CD14-positive monocyte (primary cell): ENCODE measurements around the gene TPM1. TPM values are rescaled to one million over a fixed set of nuclear protein-coding genes. Genes with fewer than 3 reads are reported as not detected.

Experiments
- DNase-seq, 3 donors: peaks; one replicate each; pipeline ENCODE4 v3.0.0-alpha.2; 2011 to 2022
- H2AFZ ChIP-seq: 2 replicates; pipeline ENCODE4 v1.6.0; 2012; ENCODE audit warnings: mild to moderate bottlenecking, low read depth, low read length, inconsistent platforms; ENCODE audit not compliant: insufficient read depth, poor library complexity, severe bottlenecking
- H3K27ac ChIP-seq, 2 donors: 1 replicate in 1 of 2; 2 replicates in 1 of 2; pipeline ENCODE4 v1.5.1; 2012 to 2013; ENCODE audit warnings: low read length in 2 of 2, control low read depth in 1 of 2, inconsistent platforms in 1 of 2, low read depth in 1 of 2, mild to moderate bottlenecking in 1 of 2
- H3K27me3 ChIP-seq, 2 donors: one replicate each; pipeline versions ENCODE4 v1.6.0 to v1.6.1; 2011 to 2013; ENCODE audit warnings: low read length in 2 of 2; ENCODE audit not compliant: control insufficient read depth in 2 of 2, insufficient read depth in 2 of 2
- H3K36me3 ChIP-seq, 2 donors: replicated peaks in 1 of 2; 1 replicate in 1 of 2; 2 replicates in 1 of 2; pipeline versions ENCODE4 v1.5.1 to v1.6.1; 2012 to 2013; ENCODE audit warnings: low read length in 2 of 2, control low read depth in 1 of 2, inconsistent platforms in 1 of 2, mild to moderate bottlenecking in 1 of 2; ENCODE audit not compliant: insufficient read depth in 2 of 2, control insufficient read depth in 1 of 2
- H3K4me1 ChIP-seq, 2 donors: 1 replicate in 1 of 2; 2 replicates in 1 of 2; pipeline versions ENCODE4 v1.5.1 to v1.6.1; 2012 to 2013; ENCODE audit warnings: low read length in 2 of 2, control low read depth in 1 of 2, inconsistent platforms in 1 of 2, mild to moderate bottlenecking in 1 of 2, moderate library complexity in 1 of 2; ENCODE audit not compliant: insufficient read depth in 2 of 2, control insufficient read depth in 1 of 2
- H3K4me2 ChIP-seq: replicated peaks from 2 replicates; pipeline ENCODE3; 2012; ENCODE audit warnings: low read length, moderate library complexity, mild to moderate bottlenecking; ENCODE audit not compliant: poor library complexity, severe bottlenecking; ENCODE audit errors: extremely low read depth
- H3K4me3 ChIP-seq, 3 experiments: fragments of 200-600 bp in 1 of 3; sonication (generic) in 1 of 3; replicated peaks in 1 of 3; 1 replicate in 2 of 3; 2 replicates in 1 of 3; pipeline ENCODE4 v1.5.1; 2011 to 2013; ENCODE audit warnings: low read length in 3 of 3, mild to moderate bottlenecking in 3 of 3, control low read depth in 2 of 3, low read depth in 2 of 3, inconsistent platforms in 1 of 3, moderate library complexity in 1 of 3
- H3K79me2 ChIP-seq: 2 replicates; pipeline ENCODE4 v1.6.0; 2012; ENCODE audit warnings: mild to moderate bottlenecking, control low read depth, inconsistent platforms, low read length, moderate library complexity; ENCODE audit not compliant: insufficient read depth
- H3K9ac ChIP-seq: 2 replicates; pipeline ENCODE4 v1.6.0; 2017; ENCODE audit warnings: low read length, mild to moderate bottlenecking; ENCODE audit not compliant: insufficient read depth, poor library complexity, severe bottlenecking
- H3K9me3 ChIP-seq, 2 donors: replicated peaks in 1 of 2; 1 replicate in 1 of 2; 2 replicates in 1 of 2; pipeline versions ENCODE4 v1.5.1 to v1.6.1; 2012 to 2013; ENCODE audit warnings: low read length in 2 of 2, control low read depth in 1 of 2; ENCODE audit not compliant: control insufficient read depth in 1 of 2, insufficient read depth in 1 of 2
- H4K20me1 ChIP-seq: 2 replicates; pipeline ENCODE4 v1.6.0; 2012; ENCODE audit warnings: mild to moderate bottlenecking, low read length, control low read depth, moderate library complexity; ENCODE audit not compliant: insufficient read depth
- H3K27ac Mint-ChIP-seq, 7 donors: one replicate each; pipeline ENCODE4 v1.8.0; 2020; ENCODE audit warnings: mild to moderate bottlenecking in 7 of 7, mixed read lengths in 7 of 7, moderate library complexity in 6 of 7, inconsistent platforms in 2 of 7
- H3K27me3 Mint-ChIP-seq, 3 donors: one replicate each; pipeline ENCODE4 v1.8.0; 2021 to 2022; ENCODE audit warnings: low read depth in 3 of 3, mild to moderate bottlenecking in 3 of 3, mixed read lengths in 3 of 3, moderate library complexity in 3 of 3, inconsistent platforms in 1 of 3
- H3K36me3 Mint-ChIP-seq, 2 donors: one replicate each; pipeline ENCODE4 v1.8.0; 2020; ENCODE audit warnings: mixed read lengths in 2 of 2, inconsistent platforms in 1 of 2, mild to moderate bottlenecking in 1 of 2
- H3K4me1 Mint-ChIP-seq: one replicate; pipeline ENCODE4 v1.8.0; 2020; ENCODE audit warnings: mild to moderate bottlenecking, mixed read lengths
- H3K4me3 Mint-ChIP-seq, 2 donors: one replicate each; pipeline ENCODE4 v1.8.0; 2020; ENCODE audit warnings: mild to moderate bottlenecking in 2 of 2, mixed read lengths in 2 of 2, moderate library complexity in 1 of 2
- H3K9me3 Mint-ChIP-seq, 7 donors: one replicate each; pipeline ENCODE4 v1.8.0; 2020 to 2022; ENCODE audit warnings: mixed read lengths in 7 of 7, mild to moderate bottlenecking in 6 of 7, moderate library complexity in 6 of 7, inconsistent platforms in 2 of 7
- CTCF ChIP-seq: fragments of 200-600 bp; IDR thresholded peaks from one replicate; pipeline ENCODE4 v1.8.0; 2022; ENCODE audit warnings: antibody characterized with exemption, mild to moderate bottlenecking
- WGBS: methylation state at CpG from one replicate; pipeline ENCODE4 v1.1.5; 2013; ENCODE audit warnings: missing lambda C conversion rate; ENCODE audit not compliant: insufficient coverage; 5-methylcytosine and 5-hydroxymethylcytosine counted together
- intact Hi-C, 2 donors: fragments of 100-400 bp; cut with micrococcal nuclease; formaldehyde crosslinking; loops; one replicate each; pipeline versions ENCODE4 v1.15.0 to v1.15.1; 2023
- polyA plus RNA-seq, 3 donors: library from polyadenylated mRNA; depleted of rRNA in 1 of 3; unstranded in 2 of 3; stranded (reverse) in 1 of 3; fragments of 300-500 nt in 2 of 3; fragments of >200 nt in 1 of 3; fragmentation: Illumina TruSeq in 2 of 3; gene quantifications; 1 replicate in 2 of 3; 2 replicates in 1 of 3; pipeline ENCODE4 v1.2.3, GENCODE V29; 2012 to 2021

The TPM1 gene
- polyA plus RNA-seq, 3 donors: 11.7 to 15.9 (median 11.9) TPM

- Histone ChIP-seq H3K27ac (no peak overlapping the region), H3K9me3 (no peaks in the 10 kb centered on the region), H3K9ac (no peak overlapping the region), H2AFZ (no peak overlapping the region), H4K20me1 (no peaks in the 10 kb centered on the region), H3K36me3 (no peaks in the 10 kb centered on the region), H3K4me1 (peaks cover 0 to 2% of the 10 kb centered on the region in 2 donors), H3K27me3 (no peaks in the 10 kb centered on the region), H3K79me2 (no peaks in the 10 kb centered on the region), H3K4me3 (no peak overlapping the region), H3K4me2 (no peak overlapping the region)
- no peak for DNase-seq
- H3K27me3 Mint-ChIP-seq: peaks cover 4 to 6% (median 5%) of the 10 kb centered on the region in 3 donors
- H3K36me3 Mint-ChIP-seq: no peaks in the 10 kb centered on the region
- peaks cover 0 to 3% (median 2%) of the 10 kb centered on the region in 7 donors for H3K9me3 Mint-ChIP-seq
- TF ChIP-seq CTCF: no peak
- peaks cover 5% of the 10 kb centered on the region for H3K4me1 Mint-ChIP-seq
- H3K27ac Mint-ChIP-seq: no peak overlapping the region
- H3K4me3 Mint-ChIP-seq: no peak overlapping the region
- WGBS: 100% methylated on average over 1 of the region's 3 CpGs
- intact Hi-C loops: no loop called here
These were observed 32.2 kb upstream of the TPM1 start for GRCh38 chr15:63010386-63010785.

DNA sequence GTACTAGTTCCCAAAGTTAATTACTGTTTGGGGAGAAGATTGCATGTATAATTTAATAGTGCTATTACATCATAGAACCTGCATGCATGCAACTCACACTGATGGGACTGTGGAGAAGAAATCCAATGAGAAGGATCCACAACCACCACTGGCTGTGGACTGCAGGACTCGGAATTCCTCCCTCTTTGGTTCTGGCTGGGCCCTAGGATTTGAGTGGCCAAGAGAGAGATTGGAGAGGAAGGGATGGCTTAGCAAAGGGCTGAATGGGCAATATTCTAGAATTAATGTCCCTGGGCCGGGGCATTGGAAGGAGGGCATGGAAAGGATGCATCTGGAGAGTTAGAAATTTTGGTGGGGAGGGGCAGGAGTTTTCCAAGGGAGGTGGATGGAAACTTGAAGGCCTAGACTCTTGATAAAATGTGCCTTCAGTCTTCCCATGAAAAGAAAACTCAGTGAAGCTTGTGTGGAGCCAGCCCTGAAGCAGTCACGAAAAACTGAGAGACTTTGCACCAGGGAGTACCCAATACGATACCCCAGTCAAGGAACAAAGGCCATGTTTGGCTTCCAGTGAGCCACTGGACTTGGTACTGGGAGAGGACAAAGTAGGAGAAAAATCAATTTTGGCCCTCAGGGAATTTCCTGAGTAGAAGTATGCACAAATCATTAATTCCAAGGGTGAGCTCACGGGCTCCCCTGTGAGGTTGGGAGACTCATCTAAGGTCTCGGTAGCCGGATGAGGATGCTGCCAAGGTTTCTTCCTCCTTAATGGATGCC is 31.4 kb upstream of the TPM1 start:
- H3K4me2 ChIP-seq: no peak overlapping the region
- DNase-seq: no peak
- H3K36me3 ChIP-seq: no peaks in the 10 kb centered on the region
- Mint-ChIP-seq H3K27ac (no peak overlapping the region), H3K9me3 (peaks cover 0 to 3% (median 2%) of the 10 kb centered on the region in 7 donors), H3K36me3 (no peaks in the 10 kb centered on the region), H3K27me3 (peaks cover 4 to 6% (median 5%) of the 10 kb centered on the region in 3 donors), H3K4me1 (peaks cover 9% of the 10 kb centered on the region), H3K4me3 (no peak overlapping the region)
- H3K9ac ChIP-seq: no peak overlapping the region
- no peak overlapping the region for H3K27ac ChIP-seq
- 87% methylated on average over 3 of the region's 7 CpGs for WGBS
- no peak for TF ChIP-seq CTCF
- no peak overlapping the region for H3K4me3 ChIP-seq
- no peaks in the 10 kb centered on the region for H3K27me3 ChIP-seq
- no peak overlapping the region for H2AFZ ChIP-seq
- no peaks in the 10 kb centered on the region for H4K20me1 ChIP-seq
- no peaks in the 10 kb centered on the region for H3K79me2 ChIP-seq
- peaks cover 4 to 8% of the 10 kb centered on the region in 2 donors for H3K4me1 ChIP-seq
- no peaks in the 10 kb centered on the region for H3K9me3 ChIP-seq
- intact Hi-C loops: no loop called here
